ENCODE results near the gene CFAP61. TPM values are rescaled to one million over a fixed set of nuclear protein-coding genes. Genes with fewer than 3 reads are reported as not detected.

Gene CFAP61
- total RNA-seq, 1 experiment from 2014 or later: 0.12 TPM

- no peak for DNase-seq (ENCODE audit: low read depth)
Observed at GRCh38 chr20:20365480-20366161, 313.3 kb downstream of the CFAP61 start.

- DNase-seq (ENCODE audit: low read depth): no peak
Observed at GRCh38 chr20:20366551-20366875, 314.2 kb downstream of the CFAP61 start.

GRCh38 chr20:20366876-20367574, 314.7 kb downstream of the CFAP61 start:
- DNase-seq (ENCODE audit: low read depth): no peak

DNA sequence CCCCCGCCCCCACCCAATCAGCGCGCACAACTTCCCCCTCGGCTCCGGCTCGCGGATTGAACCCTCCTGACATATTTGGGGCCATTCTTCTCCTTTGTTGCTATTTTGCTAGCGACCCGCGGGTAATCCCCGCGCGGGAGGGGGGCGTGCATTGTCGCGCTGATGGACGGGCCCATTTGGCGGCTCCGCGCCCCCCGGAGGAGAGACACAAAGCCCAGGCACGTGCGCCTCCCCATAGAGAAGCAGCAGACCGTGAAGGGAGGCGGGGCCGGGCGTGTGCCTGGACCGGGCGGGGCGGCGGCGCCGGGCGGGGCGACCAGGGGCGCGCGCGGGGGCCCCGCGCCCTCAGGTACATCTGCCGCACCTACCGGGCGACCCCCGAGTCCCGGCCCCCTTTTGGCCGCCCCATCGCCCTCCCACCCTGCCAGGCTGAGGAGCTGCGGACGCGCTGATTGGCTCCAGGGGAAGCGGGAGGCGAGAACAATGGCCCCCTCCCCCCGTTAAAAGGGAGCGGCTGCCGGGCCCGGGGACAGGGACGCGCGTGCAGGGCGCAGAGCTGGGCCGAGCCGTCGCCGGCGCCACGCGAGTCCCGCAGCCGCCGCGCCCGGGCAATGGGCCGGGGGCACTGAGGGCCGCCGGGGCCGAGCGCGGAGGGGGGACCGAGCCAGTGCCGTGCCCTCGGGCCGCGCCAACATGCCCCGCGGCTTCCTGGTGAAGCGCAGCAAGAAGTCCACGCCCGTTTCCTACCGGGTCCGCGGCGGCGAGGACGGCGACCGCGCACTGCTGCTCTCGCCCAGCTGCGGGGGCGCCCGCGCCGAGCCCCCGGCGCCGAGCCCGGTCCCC, 315.5 kb downstream of the CFAP61 start, which contains the start of gene INSM1:
Gene INSM1, plus strand, starts transcription at position 530 of the 843 bp plus-strand sequence. Its CDS starts 164 bp downstream, at position 694.
- no peak for DNase-seq (ENCODE audit: low read depth)

- DNase-seq (ENCODE audit: low read depth): no peak
Observed at GRCh38 chr20:20368418-20369249, 316.3 kb downstream of the CFAP61 start.

- no peak for DNase-seq (ENCODE audit: low read depth)
Observed at GRCh38 chr20:20369250-20370093, 317.1 kb downstream of the CFAP61 start.

DNA sequence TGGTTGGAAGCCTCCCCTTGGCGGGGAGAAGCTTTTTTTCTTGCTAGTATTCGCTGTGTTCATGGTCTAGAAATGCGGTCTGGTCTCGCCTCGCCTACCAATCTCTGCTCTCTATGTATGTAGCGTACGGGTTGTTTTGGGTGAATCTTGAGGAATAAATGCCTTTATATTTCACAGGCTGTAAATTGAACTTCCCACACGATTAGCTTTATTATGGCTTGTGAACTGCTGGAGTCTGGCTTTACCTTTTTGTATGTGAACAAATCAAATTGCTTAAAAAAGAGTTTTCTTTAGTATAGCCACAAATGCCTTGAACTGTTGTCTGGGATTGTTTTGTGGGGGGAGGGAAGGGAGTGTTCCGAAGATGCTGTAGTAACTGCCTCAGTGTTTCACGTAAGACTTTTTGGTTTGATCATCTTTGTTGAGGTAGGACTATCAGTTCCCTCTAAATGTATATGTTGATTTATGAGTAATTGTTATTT, 317.8 kb downstream of the CFAP61 start:
- DNase-seq (ENCODE audit: low read depth): no peak

DNA sequence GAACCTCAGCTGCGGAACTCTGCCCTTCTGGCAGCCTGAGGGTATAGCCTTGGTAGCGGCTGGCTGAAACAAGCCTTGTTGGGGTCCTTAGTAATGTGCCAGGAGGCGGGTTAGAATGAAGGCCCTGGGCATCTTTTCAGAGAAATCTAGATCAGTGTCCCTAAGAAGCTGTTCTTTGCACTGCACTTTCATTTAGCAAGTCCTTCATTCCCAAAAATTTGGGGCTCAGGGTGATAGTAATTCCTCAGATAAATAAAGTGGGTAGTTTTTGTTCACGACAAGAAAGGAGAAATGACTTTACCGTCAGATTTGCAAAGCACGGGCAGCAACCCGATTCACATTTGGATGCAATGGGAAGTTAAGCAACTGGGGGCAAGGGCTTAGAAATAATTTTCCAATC, 318.8 kb downstream of the CFAP61 start:
- DNase-seq (ENCODE audit: low read depth): no peak

GRCh38 chr20:20371681-20372080, 319.3 kb downstream of the CFAP61 start:
- DNase-seq (ENCODE audit: low read depth): no peak

GRCh38 chr20:20373091-20373571, 320.8 kb downstream of the CFAP61 start:
- peak; percentile 97 for DNase-seq (ENCODE audit: low read depth)

- no peak for DNase-seq (ENCODE audit: low read depth)
Observed at GRCh38 chr20:20375862-20376261, 323.5 kb downstream of the CFAP61 start.

GRCh38 chr20:20386192-20386591, 333.9 kb downstream of the CFAP61 start:
- no peak for DNase-seq (ENCODE audit: low read depth)

- DNase-seq (ENCODE audit: low read depth): no peak
Observed at GRCh38 chr20:20390393-20390792, 338.1 kb downstream of the CFAP61 start.

DNA sequence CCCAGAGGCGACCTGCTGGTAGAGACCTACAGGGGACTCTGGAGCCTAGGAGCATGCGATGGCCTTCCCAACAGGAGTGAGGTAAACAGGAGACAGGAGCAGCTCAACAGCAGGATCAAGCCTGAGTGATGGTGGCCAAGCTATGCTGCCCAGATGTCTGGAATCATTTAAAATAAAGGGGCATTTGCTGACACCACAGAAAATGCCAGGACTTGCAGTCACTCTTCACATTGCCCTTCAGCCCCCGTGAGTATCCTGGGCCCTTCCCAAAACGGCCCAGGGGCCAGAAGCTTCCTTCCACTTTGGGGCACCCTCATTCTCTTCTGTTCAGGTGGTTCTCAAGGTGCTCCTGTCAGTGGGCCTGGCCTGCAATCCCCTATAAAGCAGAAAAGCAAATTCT, 338.8 kb downstream of the CFAP61 start:
- DNase-seq (ENCODE audit: low read depth): no peak

- no peak for DNase-seq (ENCODE audit: low read depth)
Observed at GRCh38 chr20:20391766-20392165, 339.4 kb downstream of the CFAP61 start.

- peak; percentile 27 for DNase-seq (ENCODE audit: low read depth)
Observed at GRCh38 chr20:20393207-20394120, 341.1 kb downstream of the CFAP61 start.

GRCh38 chr20:20395087-20395486, 342.8 kb downstream of the CFAP61 start:
- no peak for DNase-seq (ENCODE audit: low read depth)

DNA sequence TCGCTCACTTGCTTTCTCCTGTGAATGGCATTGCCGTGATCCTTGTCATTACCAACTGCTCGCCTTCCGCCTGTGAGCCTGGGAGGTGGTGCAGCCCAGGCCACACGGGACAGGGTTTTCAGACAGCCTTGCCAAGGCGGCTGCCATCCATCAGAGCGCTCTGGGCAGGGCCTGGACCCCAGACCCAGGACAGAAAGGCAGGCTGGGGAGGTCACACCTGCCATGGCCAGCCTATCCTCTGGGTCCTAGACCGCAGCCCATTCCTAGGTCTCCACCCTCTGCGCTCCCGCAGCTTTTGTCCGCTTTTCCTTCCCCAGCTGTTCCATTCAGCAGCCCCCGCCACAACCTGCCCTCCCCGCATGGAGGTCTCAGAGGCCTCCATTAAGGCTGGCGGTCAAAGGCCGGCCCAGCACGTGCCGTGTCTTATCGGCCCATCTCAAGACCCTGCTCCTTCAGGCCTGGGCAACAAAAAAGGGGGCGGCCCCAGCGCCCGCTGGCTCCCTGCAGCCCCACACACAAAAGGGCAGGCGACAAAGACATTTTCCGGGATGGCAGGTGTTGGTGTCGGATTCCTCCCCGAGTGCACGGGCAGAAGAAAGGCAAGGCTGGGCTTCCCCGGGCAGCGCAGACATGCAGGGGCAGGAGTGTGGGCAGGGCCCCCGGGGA, 343.7 kb downstream of the CFAP61 start:
- no peak for DNase-seq (ENCODE audit: low read depth)

DNA sequence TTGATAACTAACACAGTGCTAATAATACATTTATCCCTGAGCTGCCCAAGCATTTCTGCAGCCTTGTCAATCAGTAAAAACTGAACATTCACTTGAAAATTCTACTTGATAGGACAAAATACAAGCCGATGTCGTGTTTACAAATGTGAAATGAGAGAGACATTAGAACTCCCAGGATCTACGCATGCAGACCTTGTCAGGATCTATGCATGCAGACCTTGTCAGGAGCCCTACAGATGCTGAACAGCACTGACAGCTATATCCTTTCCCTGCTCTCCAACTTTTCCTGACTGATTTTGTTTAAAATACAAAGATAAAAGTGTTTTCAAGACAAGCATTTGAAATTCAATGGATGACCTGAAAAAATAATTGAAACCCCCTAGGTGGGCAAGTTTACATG, 344.5 kb downstream of the CFAP61 start:
- DNase-seq (ENCODE audit: low read depth): no peak
